Pancreas (tissue), 10 donors: ENCODE measurements around the gene ABLIM2. TPM values are rescaled to one million over a fixed set of nuclear protein-coding genes. Genes with fewer than 3 reads are reported as not detected.

Experiments
- ATAC-seq, 4 donors: fragments of 200-7000 bp; cut with Tn5 transposase; one replicate each; pipeline versions ENCODE4 v1.8.0 to v1.9.1; 2020; ENCODE audit warnings: mild to moderate bottlenecking in 4 of 4, moderate library complexity in 4 of 4
- DNase-seq, 6 donors: peaks; one replicate each; pipeline ENCODE4 v3.0.0-alpha.2; 2020
- FAIRE-seq: peaks from 2 replicates; lab custom pipeline; 2012; peaks lifted over from hg19 to GRCh38; lab: Jason Lieb, UNC
- H3K27ac ChIP-seq, 4 donors: fragments of 200-600 bp; sonication (generic); 1 replicate in 3 of 4; 2 replicates in 1 of 4; pipeline versions ENCODE4 v1.5.0 to v1.8.0; 2020
- H3K27me3 ChIP-seq, 4 donors: fragments of 200-600 bp; one replicate each; pipeline ENCODE4 v1.8.0; 2021
- H3K36me3 ChIP-seq, 3 donors: fragments of 200-600 bp; sonication (generic) in 1 of 3; one replicate each; pipeline versions ENCODE4 v1.5.0 to v1.8.0; 2020 to 2021
- H3K4me1 ChIP-seq, 3 donors: fragments of 200-600 bp; one replicate each; pipeline ENCODE4 v1.8.0; 2021
- H3K4me3 ChIP-seq, 4 donors: fragments of 200-600 bp; sonication (generic) in 2 of 4; one replicate each; pipeline versions ENCODE4 v1.5.0 to v1.8.0; 2020 to 2021
- H3K9me3 ChIP-seq, 4 donors: fragments of 200-600 bp; one replicate each; pipeline ENCODE4 v1.8.0; 2021
- WGBS, 2 donors: extraction: QIAGEN DNeasy Blood & Tissue Kit; methylation state at CpG; one replicate each; pipeline ENCODE4 v1.1.7; 2013; 5-methylcytosine and 5-hydroxymethylcytosine counted together
- intact Hi-C, 3 donors: fragments of 100-400 bp; cut with DNase I; formaldehyde crosslinking; loops; one replicate each; pipeline versions ENCODE4 v1.11.1 to v1.14.2; 2022
- polyA plus RNA-seq, 2 donors: library from polyadenylated mRNA; stranded (reverse); fragments of 200-250 nt; gene quantifications; one replicate each; pipeline ENCODE4 v1.2.3, GENCODE V29; 2013
- total RNA-seq, 6 donors: library from RNA; stranded (reverse); fragmentation: NEBNext Ultra II Directional in 4 of 6; extraction: Animal tissue kit (Norgen Biotek cat#: 25700) in 4 of 6; gene quantifications; one replicate each; pipeline versions ENCODE4 v1.2.1 to v1.2.4, GENCODE V29; 2021 to 2023
- TF ChIP-seq, protein P1 (sequence below), 4 donors: fragments of 200-600 bp; sonication (generic) in 3 of 4; IDR thresholded peaks; one replicate each; pipeline versions ENCODE4 v1.5.0 to v1.8.0; 2021; ENCODE audit warnings: antibody characterized with exemption in 4 of 4
- donor health status: healthy with polysubstance abuse.
- donor health status: DM: no; HTN: no; CAD: no; lungs with moderate emphysema.
- donor health status: DM: no; HTN: no; CAD: no.
- donor health status: control.
- donor health status: control.
- donor health status: Bipolar disorder and iron deficiency.
- donor health status: DM: yes; HTN: yes; CAD: no.
- donor health status: DM: no; HTN: no; CAD: no.
- donor health status: DM: no; HTN: no; CAD: no.
- donor health status: DM: yes; HTN: yes; CAD: no.

ABLIM2 gene
- total and polyA plus RNA-seq, 8 donors: 4.3 to 13.1 (median 6.6) TPM

DNA sequence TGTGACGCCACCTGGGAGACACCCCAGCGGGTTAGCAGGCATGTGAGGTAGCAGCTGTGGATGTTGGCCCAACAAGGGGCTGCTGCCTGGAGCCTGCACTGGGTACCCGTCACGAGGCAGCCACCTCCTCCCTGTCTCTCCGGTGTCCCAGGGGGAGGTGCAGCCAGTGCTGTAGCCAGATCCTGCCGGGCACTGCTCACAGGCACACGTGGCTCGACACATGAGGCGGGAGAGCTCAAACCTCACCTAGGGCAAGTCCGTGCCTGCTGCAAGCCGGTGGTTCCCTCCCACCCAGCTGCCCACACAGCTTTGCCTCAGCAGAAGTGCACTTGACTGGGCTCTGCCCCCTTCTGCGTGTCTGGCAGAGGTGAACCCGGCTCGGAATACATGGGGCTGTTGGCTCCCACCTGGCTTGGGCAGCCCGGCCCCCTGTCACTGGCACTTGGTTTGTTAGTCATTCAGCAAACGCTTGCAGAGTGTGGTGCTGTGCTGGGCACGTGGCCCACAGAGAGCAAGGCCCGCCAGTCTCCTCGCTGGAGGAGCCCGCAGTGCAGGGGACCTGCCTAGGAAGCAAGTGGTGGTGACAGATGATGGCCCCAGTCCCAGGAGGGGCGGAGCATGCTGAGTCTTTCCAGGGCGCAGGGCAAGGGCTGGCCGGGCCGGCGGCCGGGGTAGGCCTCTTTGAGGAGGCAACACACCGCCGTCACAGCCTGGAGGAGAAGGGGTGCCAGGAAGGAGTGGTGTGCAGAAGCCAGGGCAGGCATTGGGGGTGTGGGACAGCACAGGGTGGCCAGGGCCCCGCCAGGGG, 30.3 kb upstream of the ABLIM2 start:
- 45 to 53% methylated on average over 29 of the region's 29 CpGs for WGBS, 2 donors
- Histone ChIP-seq H3K4me1 (peaks cover 0 to 5% (median 0%) of the 10 kb centered on the region in 3 donors), H3K9me3 (no peaks in the 10 kb centered on the region), H3K27me3 (no peaks in the 10 kb centered on the region), H3K27ac (no peak overlapping the region), H3K36me3 (no peaks in the 10 kb centered on the region), H3K4me3 (no peak overlapping the region)
- no peak for FAIRE-seq
- peak; percentile 66 to 87 (median 74) for ATAC-seq
- intact Hi-C loops: no loop called here
- peak; percentile 61 to 85 (median 79) for DNase-seq
- TF ChIP-seq, protein P1, sequence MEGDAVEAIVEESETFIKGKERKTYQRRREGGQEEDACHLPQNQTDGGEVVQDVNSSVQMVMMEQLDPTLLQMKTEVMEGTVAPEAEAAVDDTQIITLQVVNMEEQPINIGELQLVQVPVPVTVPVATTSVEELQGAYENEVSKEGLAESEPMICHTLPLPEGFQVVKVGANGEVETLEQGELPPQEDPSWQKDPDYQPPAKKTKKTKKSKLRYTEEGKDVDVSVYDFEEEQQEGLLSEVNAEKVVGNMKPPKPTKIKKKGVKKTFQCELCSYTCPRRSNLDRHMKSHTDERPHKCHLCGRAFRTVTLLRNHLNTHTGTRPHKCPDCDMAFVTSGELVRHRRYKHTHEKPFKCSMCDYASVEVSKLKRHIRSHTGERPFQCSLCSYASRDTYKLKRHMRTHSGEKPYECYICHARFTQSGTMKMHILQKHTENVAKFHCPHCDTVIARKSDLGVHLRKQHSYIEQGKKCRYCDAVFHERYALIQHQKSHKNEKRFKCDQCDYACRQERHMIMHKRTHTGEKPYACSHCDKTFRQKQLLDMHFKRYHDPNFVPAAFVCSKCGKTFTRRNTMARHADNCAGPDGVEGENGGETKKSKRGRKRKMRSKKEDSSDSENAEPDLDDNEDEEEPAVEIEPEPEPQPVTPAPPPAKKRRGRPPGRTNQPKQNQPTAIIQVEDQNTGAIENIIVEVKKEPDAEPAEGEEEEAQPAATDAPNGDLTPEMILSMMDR (IDR thresholded peaks at IDR 0.05): no peak

GRCh38 chr4:8188085-8188484, 29.5 kb upstream of the ABLIM2 start:
- intact Hi-C loops: no loop called here
- no peaks in the 10 kb centered on the region for H3K27me3 ChIP-seq
- H3K4me3 ChIP-seq: no peak overlapping the region
- TF ChIP-seq, protein P1 (IDR thresholded peaks at IDR 0.05): no peak
- ATAC-seq (no peak), DNase-seq (no peak), FAIRE-seq (no peak)
- H3K9me3 ChIP-seq: no peaks in the 10 kb centered on the region
- no peak overlapping the region for H3K27ac ChIP-seq
- WGBS, 2 donors: 77 to 84% methylated on average over 12 of the region's 12 CpGs
- no peaks in the 10 kb centered on the region for H3K36me3 ChIP-seq
- peaks cover 0 to 5% (median 0%) of the 10 kb centered on the region in 3 donors for H3K4me1 ChIP-seq

- ATAC-seq (no peak), FAIRE-seq (no peak), DNase-seq (no peak)
- TF ChIP-seq, protein P1 (IDR thresholded peaks at IDR 0.05): no peak
- intact Hi-C loops: no loop called here
- H3K4me1 ChIP-seq: peaks cover 0 to 8% (median 6%) of the 10 kb centered on the region in 3 donors
- H3K9me3 ChIP-seq: no peaks in the 10 kb centered on the region
- no peak overlapping the region for H3K27ac ChIP-seq
- H3K27me3 ChIP-seq: no peaks in the 10 kb centered on the region
- no peak overlapping the region for H3K4me3 ChIP-seq
- no peaks in the 10 kb centered on the region for H3K36me3 ChIP-seq
- WGBS, 2 donors: 80 to 90% methylated on average over 9 of the region's 9 CpGs
Measured at GRCh38 chr4:8185930-8186329, 27.3 kb upstream of the ABLIM2 start.

GRCh38 chr4:8185295-8185694, 26.7 kb upstream of the ABLIM2 start:
- TF ChIP-seq, protein P1 (IDR thresholded peaks at IDR 0.05): no peak
- FAIRE-seq: no peak
- Histone ChIP-seq H3K4me1 (peaks cover 0 to 8% (median 6%) of the 10 kb centered on the region in 3 donors), H3K27ac (no peak overlapping the region), H3K27me3 (no peaks in the 10 kb centered on the region), H3K36me3 (no peaks in the 10 kb centered on the region), H3K4me3 (no peak overlapping the region), H3K9me3 (no peaks in the 10 kb centered on the region)
- ATAC-seq: no peak
- WGBS, 2 donors: 86 to 91% methylated on average over 9 of the region's 9 CpGs
- intact Hi-C loops: no loop called here
- DNase-seq: no peak

GRCh38 chr4:8184061-8184460, 25.4 kb upstream of the ABLIM2 start:
- FAIRE-seq (no peak), ATAC-seq (no peak), DNase-seq (no peak)
- peaks cover 0 to 8% (median 6%) of the 10 kb centered on the region in 3 donors for H3K4me1 ChIP-seq
- H3K36me3 ChIP-seq: no peaks in the 10 kb centered on the region
- no peak overlapping the region for H3K27ac ChIP-seq
- intact Hi-C loops: no loop called here
- no peak overlapping the region for H3K4me3 ChIP-seq
- TF ChIP-seq, protein P1 (IDR thresholded peaks at IDR 0.05): no peak
- no peaks in the 10 kb centered on the region for H3K9me3 ChIP-seq
- H3K27me3 ChIP-seq: no peaks in the 10 kb centered on the region
- WGBS, 2 donors: 84 to 87% methylated on average over 4 of the region's 4 CpGs
